H1 (cell line): ENCODE data around the gene CYB5R3. TPM values are rescaled to one million over a fixed set of nuclear protein-coding genes. Genes with fewer than 3 reads are reported as not detected.

ENCODE experiments used
- CTCF ChIA-PET: fragments of 300-600 bp; sonication (Branson Sonifier 250); formaldehyde crosslinking; loops from one replicate; lab custom pipeline; 2021; ENCODE audit not compliant: partially characterized antibody; lab: Charles Lee
- POLR2A ChIA-PET: fragments of 300-600 bp; sonication (Branson Sonifier 250); formaldehyde crosslinking; loops from one replicate; lab custom pipeline; 2021; ENCODE audit warnings: inconsistent platforms; ENCODE audit not compliant: partially characterized antibody; lab: Charles Lee
- DNase-seq, 2 experiments: peaks; one replicate each; pipeline versions ENCODE4 v3.0.0 to v3.0.0-alpha.2; 2010 to 2022; ENCODE audit warnings: low spot score in 2 of 2, low read depth in 1 of 2, mixed read lengths in 1 of 2
- FAIRE-seq: peaks from 2 replicates; lab custom pipeline; 2011; peaks lifted over from hg19 to GRCh38; lab: Jason Lieb, UNC
- H2AFZ ChIP-seq: 2 replicates; pipeline ENCODE4 v1.8.1; 2012; ENCODE audit warnings: low read length, inconsistent platforms
- H2AK5ac ChIP-seq: 2 replicates; pipeline ENCODE4 v1.6.1; 2013; ENCODE audit warnings: low read depth, low read length
- H2BK120ac ChIP-seq: replicated peaks from 2 replicates; pipeline ENCODE3; 2013; ENCODE audit warnings: low read depth, low read length, inconsistent platforms
- H2BK12ac ChIP-seq: 2 replicates; pipeline ENCODE4 v1.6.1; 2013; ENCODE audit warnings: low read depth, low read length
- H2BK15ac ChIP-seq: 2 replicates; pipeline ENCODE4 v1.6.1; 2013; ENCODE audit warnings: low read length
- H2BK20ac ChIP-seq: 2 replicates; pipeline ENCODE4 v1.6.1; 2013; ENCODE audit warnings: low read length
- H2BK5ac ChIP-seq: 2 replicates; pipeline ENCODE4 v1.6.1; 2013; ENCODE audit warnings: low read depth, low read length
- H3K14ac ChIP-seq: 2 replicates; pipeline ENCODE4 v1.6.1; 2013; ENCODE audit warnings: inconsistent platforms; ENCODE audit not compliant: insufficient read length
- H3K18ac ChIP-seq: 2 replicates; pipeline ENCODE4 v1.6.1; 2013; ENCODE audit warnings: low read length; ENCODE audit errors: extremely low read depth
- H3K23ac ChIP-seq: 2 replicates; pipeline ENCODE4 v1.6.1; 2013; ENCODE audit warnings: inconsistent platforms; ENCODE audit not compliant: insufficient read length
- H3K23me2 ChIP-seq: 2 replicates; pipeline ENCODE4 v1.6.1; 2013; ENCODE audit warnings: low read depth, low read length
- H3K27ac ChIP-seq: 2 replicates; pipeline ENCODE4 v1.6.1; 2011; ENCODE audit warnings: low read depth, low read length, inconsistent platforms
- H3K27me3 ChIP-seq, 4 experiments: replicated peaks in 1 of 4; 1 replicate in 1 of 4; 2 replicates in 3 of 4; pipeline versions ENCODE4 v1.6.1 to v1.8.1; 2011 to 2013; ENCODE audit warnings: low read length in 3 of 4, mild to moderate bottlenecking in 3 of 4, inconsistent platforms in 2 of 4, mixed read lengths in 2 of 4, moderate library complexity in 1 of 4; ENCODE audit not compliant: control insufficient read depth in 3 of 4, insufficient read depth in 3 of 4; ENCODE audit errors: extremely low read depth in 1 of 4
- H3K36me3 ChIP-seq, 4 experiments: 2 replicates each; pipeline versions ENCODE4 v1.6.1 to v1.8.1; 2011 to 2013; ENCODE audit warnings: mild to moderate bottlenecking in 4 of 4, low read length in 3 of 4, moderate library complexity in 2 of 4, control low read depth in 1 of 4, inconsistent platforms in 1 of 4; ENCODE audit not compliant: insufficient read depth in 4 of 4, control insufficient read depth in 2 of 4
- H3K4ac ChIP-seq: replicated peaks from 2 replicates; pipeline ENCODE3; 2013; ENCODE audit warnings: low read length, low read depth, mixed read lengths, inconsistent platforms; ENCODE audit not compliant: insufficient read length
- H3K4me1 ChIP-seq, 4 experiments: replicated peaks in 1 of 4; 1 replicate in 1 of 4; 2 replicates in 3 of 4; pipeline versions ENCODE4 v1.6.1 to v1.8.1; 2011 to 2013; ENCODE audit warnings: low read length in 3 of 4, inconsistent platforms in 2 of 4, mixed read lengths in 1 of 4; ENCODE audit not compliant: insufficient read depth in 4 of 4, control insufficient read depth in 3 of 4
- H3K4me2 ChIP-seq, 2 experiments: 2 replicates each; pipeline versions ENCODE4 v1.6.1 to v1.8.1; 2011 to 2013; ENCODE audit warnings: low read depth in 2 of 2, low read length in 2 of 2, control low read depth in 1 of 2, inconsistent platforms in 1 of 2, mild to moderate bottlenecking in 1 of 2; ENCODE audit not compliant: insufficient read depth in 1 of 2
- H3K4me3 ChIP-seq, 4 experiments: fragments of 200-600, 300-600 bp in 1 of 4; sonication (generic), shearing (Covaris generic), sonication (Bioruptor Twin) in 1 of 4; 2 replicates each; pipeline versions ENCODE4 v1.5.1 to v1.8.1; 2011 to 2016; ENCODE audit warnings: low read length in 4 of 4, low read depth in 3 of 4, control low read depth in 2 of 4, inconsistent platforms in 2 of 4, mild to moderate bottlenecking in 2 of 4, mixed read lengths in 1 of 4, moderate library complexity in 1 of 4; ENCODE audit not compliant: insufficient read depth in 2 of 4; ENCODE audit errors: extremely low read depth in 1 of 4
- H3K56ac ChIP-seq: replicated peaks from 2 replicates; pipeline ENCODE3; 2013; ENCODE audit warnings: low read depth, mild to moderate bottlenecking, mixed read lengths, low read length, inconsistent platforms; ENCODE audit not compliant: insufficient read length
- H3K79me1 ChIP-seq: 2 replicates; pipeline ENCODE4 v1.6.1; 2013; ENCODE audit warnings: low read depth, low read length, control low read depth
- H3K79me2 ChIP-seq, 2 experiments: 2 replicates each; pipeline versions ENCODE4 v1.6.1 to v1.8.1; 2012 to 2013; ENCODE audit warnings: low read length in 2 of 2, mild to moderate bottlenecking in 2 of 2, inconsistent platforms in 1 of 2; ENCODE audit not compliant: insufficient read depth in 2 of 2, control insufficient read depth in 1 of 2
- H3K9ac ChIP-seq, 4 experiments: replicated peaks in 1 of 4; 1 replicate in 1 of 4; 2 replicates in 3 of 4; pipeline versions ENCODE4 v1.6.1 to v1.8.1; 2011 to 2013; ENCODE audit warnings: low read depth in 3 of 4, low read length in 3 of 4, control low read depth in 2 of 4, mild to moderate bottlenecking in 2 of 4, moderate library complexity in 2 of 4, inconsistent platforms in 1 of 4; ENCODE audit errors: extremely low read depth in 1 of 4
- H3K9me3 ChIP-seq, 2 experiments: 2 replicates each; pipeline versions ENCODE4 v1.6.1 to v1.8.1; 2012 to 2013; ENCODE audit warnings: mild to moderate bottlenecking in 2 of 2, moderate library complexity in 2 of 2, control low read depth in 1 of 2, inconsistent platforms in 1 of 2, low read depth in 1 of 2, low read length in 1 of 2, mixed read lengths in 1 of 2; ENCODE audit not compliant: insufficient read depth in 2 of 2
- H4K20me1 ChIP-seq, 2 experiments: replicated peaks in 1 of 2; 2 replicates each; pipeline versions ENCODE3 to v1.8.1; 2011 to 2013; ENCODE audit warnings: inconsistent platforms in 2 of 2, low read length in 2 of 2, mild to moderate bottlenecking in 1 of 2; ENCODE audit not compliant: insufficient read depth in 2 of 2, control insufficient read depth in 1 of 2
- H4K5ac ChIP-seq: 2 replicates; pipeline ENCODE4 v1.6.1; 2013; ENCODE audit warnings: low read length, low read depth, mixed read lengths, inconsistent platforms; ENCODE audit not compliant: insufficient read length
- H4K8ac ChIP-seq: 2 replicates; pipeline ENCODE4 v1.8.0; 2013; ENCODE audit warnings: mild to moderate bottlenecking, moderate library complexity, low read length, inconsistent platforms; ENCODE audit not compliant: insufficient read depth; ENCODE audit errors: extremely low read depth
- H4K91ac ChIP-seq: replicated peaks from 2 replicates; pipeline ENCODE3; 2013; ENCODE audit warnings: low read length, mixed read lengths, inconsistent platforms; ENCODE audit not compliant: insufficient read length
- ASH2L ChIP-seq: fragments of 200-600, 300-600 bp; sonication (generic); IDR thresholded peaks from one replicate; pipeline ENCODE4 v1.7.1; 2017; ENCODE audit warnings: low read length
- BACH1 ChIP-seq: IDR thresholded peaks from 2 replicates; pipeline ENCODE4 v1.6.1; 2012; ENCODE audit warnings: low read length, improper control_type of control experiment
- CHD2 ChIP-seq: IDR thresholded peaks from 2 replicates; pipeline ENCODE4 v1.6.1; 2012; ENCODE audit warnings: low read length, improper control_type of control experiment
- EP300 ChIP-seq, 2 experiments: IDR thresholded peaks; 1 replicate in 1 of 2; 2 replicates in 1 of 2; pipeline ENCODE4 v1.6.1; 2011 to 2012; ENCODE audit warnings: low read depth in 2 of 2, low read length in 2 of 2, mild to moderate bottlenecking in 2 of 2, borderline replicate concordance in 1 of 2, inconsistent platforms in 1 of 2, moderate library complexity in 1 of 2
- JUN ChIP-seq: IDR thresholded peaks from 2 replicates; pipeline ENCODE4 v1.6.1; 2011; ENCODE audit warnings: low read depth, mild to moderate bottlenecking, improper control_type of control experiment, low read length
- POLR2AphosphoS5 ChIP-seq: IDR thresholded peaks from 2 replicates; pipeline ENCODE4 v1.6.1; 2011; ENCODE audit warnings: low read depth, low read length
- RFX5 ChIP-seq: IDR thresholded peaks from 2 replicates; pipeline ENCODE4 v1.6.1; 2011; ENCODE audit warnings: low read depth, low read length, improper control_type of control experiment, borderline replicate concordance
- TAF1 ChIP-seq: IDR thresholded peaks from 2 replicates; pipeline ENCODE4 v1.6.1; 2011; ENCODE audit warnings: mild to moderate bottlenecking, low read depth, low read length
- TBP ChIP-seq: IDR thresholded peaks from 2 replicates; pipeline ENCODE4 v1.6.1; 2011; ENCODE audit warnings: low read depth, low read length, improper control_type of control experiment
- YY1 ChIP-seq: IDR thresholded peaks from 2 replicates; pipeline ENCODE4 v1.6.1; 2011; ENCODE audit warnings: low read depth, mild to moderate bottlenecking, low read length
- WGBS, 2 experiments: shearing (Covaris generic) in 1 of 2; methylation state at CpG; one replicate each; pipeline versions ENCODE4 v1.1.6 to v1.1.7; 2013 to 2015; ENCODE audit warnings: low lambda C conversion rate in 2 of 2, mixed read lengths in 2 of 2, inconsistent platforms in 1 of 2, low coverage in 1 of 2, missing lambda C conversion rate in 1 of 2; ENCODE audit not compliant: insufficient replicate concordance in 2 of 2, insufficient coverage in 1 of 2, insufficient read length in 1 of 2; ENCODE audit errors: extremely low coverage in 1 of 2, missing lambda C conversion rate in 1 of 2; 5-methylcytosine and 5-hydroxymethylcytosine counted together
- polyA plus RNA-seq, 7 experiments: library from polyadenylated mRNA; depleted of rRNA in 3 of 7; stranded (reverse) in 5 of 7; unstranded in 2 of 7; fragments of >200 nt in 5 of 7; fragments of 200-250 nt in 2 of 7; gene quantifications; 1 replicate in 5 of 7; 2 replicates in 1 of 7; 4 replicates in 1 of 7; pipeline versions ENCODE4 v1.2.1 to v1.2.3, GENCODE V29; 2011 to 2013; ENCODE audit warnings: missing spikeins in 2 of 7, mixed read lengths in 2 of 7
- total RNA-seq: library from RNA; stranded (reverse); fragmentation: NEBNext Ultra II Directional; extraction: Animal tissue kit (Norgen Biotek cat#: 25700); gene quantifications from 2 replicates; pipeline ENCODE4 v1.2.1, GENCODE V29; 2021
- TF ChIP-seq, protein P1 (sequence below), 3 experiments: IDR thresholded peaks; 1 replicate in 2 of 3; 2 replicates in 1 of 3; pipeline versions ENCODE4 v1.5.1 to v1.6.1; 2011; ENCODE audit warnings: low read length in 3 of 3, mild to moderate bottlenecking in 3 of 3, inconsistent platforms in 2 of 3, low read depth in 1 of 3, moderate library complexity in 1 of 3; ENCODE audit not compliant: insufficient read depth in 1 of 3; ENCODE audit errors: control extremely low read depth in 1 of 3
- TF ChIP-seq, protein P2 (sequence below): IDR thresholded peaks from 2 replicates; pipeline ENCODE4 v1.6.1; 2012; ENCODE audit warnings: inconsistent platforms

The CYB5R3 gene
- total and polyA plus RNA-seq, 2 of the 8 experiments (the other 6 are each of a cell fraction or from before 2014, with no cell fraction given) = 75.3 to 113 TPM

DNA sequence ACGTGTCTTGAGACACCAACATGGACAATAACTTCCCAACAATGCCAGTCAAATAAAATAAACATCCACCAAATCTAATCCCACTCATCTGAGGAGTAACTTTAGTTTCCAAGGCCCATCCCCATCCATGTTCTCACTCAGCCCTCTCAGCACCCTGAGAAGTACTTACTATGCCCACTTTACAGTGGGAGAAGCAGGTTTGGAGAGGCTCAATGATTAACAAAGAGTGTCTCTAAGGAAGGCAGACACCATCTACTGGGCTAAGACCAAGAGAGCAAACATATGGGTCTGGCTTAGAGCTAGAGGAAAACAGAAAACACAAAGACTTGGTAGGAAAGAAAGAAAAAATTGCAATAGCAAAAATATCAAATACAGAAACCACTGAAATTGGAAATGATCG, 45.8 kb downstream of the CYB5R3 start:
- no peak overlapping the region for H4K5ac ChIP-seq
- H3K23me2 ChIP-seq = no peaks in the 10 kb centered on the region
- POLR2A ChIA-PET = interaction anchor here (0.6 to 28.3 kb wide), 4 partner anchors 7 to 104 kb away, joined by 3 to 399 read pairs (median 202); partner anchors contain the start of gene POLDIP3
- H2BK20ac ChIP-seq = no peak overlapping the region
- no peak overlapping the region for H3K27ac ChIP-seq
- no peak overlapping the region for H3K4ac ChIP-seq
- 89% methylated on average over 2 of the region's 2 CpGs; no CpG with 5 or more reads in 1 of the 2 experiments for WGBS, 2 experiments
- no peak overlapping the region for H3K18ac ChIP-seq
- H3K4me2 ChIP-seq = no peak overlapping the region
- peaks cover 0 to 5% of the 10 kb centered on the region in 2 experiments; a peak in 1 of 4 replicates for H3K9me3 ChIP-seq
- peaks cover 10% of the 10 kb centered on the region for H3K79me1 ChIP-seq
- DNase-seq (no peak), FAIRE-seq (no peak)
- peaks cover 21 to 54% (median 44%) of the 10 kb centered on the region in 4 experiments for H3K36me3 ChIP-seq
- no peak overlapping the region for H2BK120ac ChIP-seq
- H3K4me3 ChIP-seq = no peak overlapping the region
- CTCF ChIA-PET = interaction anchor here (1.2 to 1.7 kb wide), 2 partner anchors 10 to 19 kb away, joined by 4 read pairs; no protein-coding TSS in a partner anchor
- no peak overlapping the region for H3K56ac ChIP-seq
- no peak overlapping the region for H2BK15ac ChIP-seq
- no peaks in the 10 kb centered on the region for H3K27me3 ChIP-seq
- no peak overlapping the region for H3K14ac ChIP-seq
- H2BK12ac ChIP-seq = no peak overlapping the region
- peaks cover 13 to 24% of the 10 kb centered on the region in 2 experiments for H4K20me1 ChIP-seq
- no peak overlapping the region for H2BK5ac ChIP-seq
- H3K23ac ChIP-seq = no peak overlapping the region
- H3K4me1 ChIP-seq = 0 out of 7 replicates have a peak, but pooled peaks cover 0 to under 1% (median 0%) of the 10 kb centered on the region in 4 experiments
- H3K79me2 ChIP-seq = peaks cover 11 to 63% of the 10 kb centered on the region in 2 experiments
- H3K9ac ChIP-seq = no peak overlapping the region
- no peak overlapping the region for H4K8ac ChIP-seq
- H4K91ac ChIP-seq = no peak overlapping the region
- no peak overlapping the region for H2AK5ac ChIP-seq
- no peak overlapping the region for H2AFZ ChIP-seq
- TF ChIP-seq BACH1 = no peak
- TF ChIP-seq RFX5 = no peak
- TF ChIP-seq, protein P1, sequence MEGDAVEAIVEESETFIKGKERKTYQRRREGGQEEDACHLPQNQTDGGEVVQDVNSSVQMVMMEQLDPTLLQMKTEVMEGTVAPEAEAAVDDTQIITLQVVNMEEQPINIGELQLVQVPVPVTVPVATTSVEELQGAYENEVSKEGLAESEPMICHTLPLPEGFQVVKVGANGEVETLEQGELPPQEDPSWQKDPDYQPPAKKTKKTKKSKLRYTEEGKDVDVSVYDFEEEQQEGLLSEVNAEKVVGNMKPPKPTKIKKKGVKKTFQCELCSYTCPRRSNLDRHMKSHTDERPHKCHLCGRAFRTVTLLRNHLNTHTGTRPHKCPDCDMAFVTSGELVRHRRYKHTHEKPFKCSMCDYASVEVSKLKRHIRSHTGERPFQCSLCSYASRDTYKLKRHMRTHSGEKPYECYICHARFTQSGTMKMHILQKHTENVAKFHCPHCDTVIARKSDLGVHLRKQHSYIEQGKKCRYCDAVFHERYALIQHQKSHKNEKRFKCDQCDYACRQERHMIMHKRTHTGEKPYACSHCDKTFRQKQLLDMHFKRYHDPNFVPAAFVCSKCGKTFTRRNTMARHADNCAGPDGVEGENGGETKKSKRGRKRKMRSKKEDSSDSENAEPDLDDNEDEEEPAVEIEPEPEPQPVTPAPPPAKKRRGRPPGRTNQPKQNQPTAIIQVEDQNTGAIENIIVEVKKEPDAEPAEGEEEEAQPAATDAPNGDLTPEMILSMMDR (IDR thresholded peaks at IDR 0.05; ENCODE audit: control extremely low read depth in 1 of 3, insufficient read depth in 1 of 3, low read depth in 1 of 3, low read length in 3 of 3) = no peak
- TF ChIP-seq YY1 = no peak
- no peak for TF ChIP-seq JUN
- no peak for TF ChIP-seq EP300 (IDR thresholded peaks at IDR 0.05; ENCODE audit: borderline replicate concordance in 1 of 2, low read depth in 2 of 2, low read length in 2 of 2)
- TF ChIP-seq, protein P2, sequence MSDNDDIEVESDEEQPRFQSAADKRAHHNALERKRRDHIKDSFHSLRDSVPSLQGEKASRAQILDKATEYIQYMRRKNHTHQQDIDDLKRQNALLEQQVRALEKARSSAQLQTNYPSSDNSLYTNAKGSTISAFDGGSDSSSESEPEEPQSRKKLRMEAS = no peak
- no peak for TF ChIP-seq POLR2AphosphoS5
- no peak for TF ChIP-seq CHD2
- no peak for TF ChIP-seq TAF1
- no peak for TF ChIP-seq TBP
- no peak for TF ChIP-seq ASH2L
